GM10847 (cell line): ENCODE data around the gene TMEM72.

Source experiments
- POLR2A ChIP-seq: IDR thresholded peaks from 2 replicates; pipeline ENCODE4 v1.6.1; 2011; ENCODE audit not compliant: insufficient read length; ENCODE audit errors: extremely low read depth

TMEM72 gene

DNA sequence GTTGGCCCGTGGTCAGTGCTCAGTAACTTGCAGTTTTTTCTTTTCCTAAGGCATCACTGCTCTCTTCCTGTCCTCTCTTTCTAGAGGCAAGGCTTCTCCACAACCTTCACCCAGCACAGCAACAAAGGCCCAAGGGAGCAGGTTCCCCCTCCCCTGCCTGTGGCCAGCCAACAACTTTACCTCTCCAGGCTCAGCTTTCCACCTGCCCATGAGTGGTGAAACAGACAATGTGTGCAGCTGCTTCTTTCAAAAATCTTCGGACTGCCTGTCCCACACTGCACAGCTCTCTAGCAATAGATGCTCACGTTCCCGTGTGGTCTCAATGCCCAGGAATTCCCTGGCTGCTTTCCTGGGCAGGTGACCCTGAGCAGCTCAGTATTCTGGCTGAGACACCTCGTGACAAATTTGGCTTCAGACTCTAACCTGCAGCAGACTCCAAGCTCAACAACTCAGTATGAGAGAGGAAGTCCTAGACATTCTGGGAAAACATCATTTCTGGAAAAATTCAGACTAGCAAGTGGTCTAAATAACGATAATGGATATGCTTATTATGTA is 28.9 kb upstream of the TMEM72 start:
- TF ChIP-seq POLR2A, result no peak

DNA sequence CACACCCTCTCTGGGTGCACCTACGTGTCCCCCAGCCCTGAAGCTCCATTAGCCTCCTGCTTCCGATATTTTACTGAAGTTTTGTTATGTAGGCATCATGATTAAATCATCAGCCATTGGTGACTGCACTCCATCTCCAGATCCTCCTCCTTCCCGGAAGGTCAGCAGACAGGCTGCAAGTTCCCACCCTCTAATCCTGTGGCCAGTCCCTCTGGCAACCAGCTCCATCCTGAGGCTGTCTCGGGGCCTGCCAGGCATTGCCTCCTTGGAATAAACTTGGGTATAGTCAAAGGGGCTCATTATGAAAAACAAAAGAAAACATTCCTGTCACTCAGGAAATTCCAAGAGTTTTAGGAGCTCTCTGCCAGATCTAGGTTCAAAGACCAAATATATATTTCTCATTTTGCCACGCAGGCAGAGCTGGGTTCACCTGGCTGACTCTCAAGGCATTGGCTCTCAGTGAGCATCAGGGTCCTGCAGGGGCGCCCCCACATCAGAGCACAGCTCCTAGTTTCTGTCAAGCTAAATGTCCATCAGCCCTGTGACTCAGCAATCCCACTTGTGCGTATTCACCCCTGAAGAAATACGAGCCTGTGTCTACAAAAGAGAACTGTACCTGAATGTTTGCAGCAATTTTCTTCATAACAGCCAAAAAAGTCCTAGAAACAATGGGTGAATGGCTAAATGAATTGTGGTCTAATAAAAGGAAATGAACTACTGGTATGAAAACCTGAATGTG is 27.4 kb upstream of the TMEM72 start:
- no peak for TF ChIP-seq POLR2A

DNA sequence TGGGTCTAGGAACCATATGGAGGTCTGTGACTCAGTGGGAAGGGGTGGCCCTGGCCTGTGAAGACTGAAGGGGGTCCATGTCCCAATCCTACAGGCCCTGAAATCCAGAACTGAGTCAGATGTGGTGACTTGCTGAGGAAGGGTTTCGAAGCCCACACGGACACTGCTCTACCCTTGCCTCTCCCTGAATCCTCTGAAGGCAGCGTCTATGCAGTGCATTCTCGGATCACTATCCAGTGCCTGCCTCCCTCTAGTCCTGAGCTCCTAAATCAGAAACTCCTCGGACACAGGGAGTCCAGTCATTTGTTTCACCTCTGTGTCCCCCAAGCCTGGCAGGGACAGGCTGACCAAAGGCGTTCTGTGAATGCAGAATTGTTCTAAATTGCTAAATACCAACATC is 25.4 kb upstream of the TMEM72 start:
- no peak for TF ChIP-seq POLR2A

- no peak for TF ChIP-seq POLR2A
These were observed 24.2 kb upstream of the TMEM72 start for GRCh38 chr10:44886966-44887365.

- TF ChIP-seq POLR2A, result no peak
These were observed 22.3 kb upstream of the TMEM72 start for GRCh38 chr10:44888886-44889285.

DNA sequence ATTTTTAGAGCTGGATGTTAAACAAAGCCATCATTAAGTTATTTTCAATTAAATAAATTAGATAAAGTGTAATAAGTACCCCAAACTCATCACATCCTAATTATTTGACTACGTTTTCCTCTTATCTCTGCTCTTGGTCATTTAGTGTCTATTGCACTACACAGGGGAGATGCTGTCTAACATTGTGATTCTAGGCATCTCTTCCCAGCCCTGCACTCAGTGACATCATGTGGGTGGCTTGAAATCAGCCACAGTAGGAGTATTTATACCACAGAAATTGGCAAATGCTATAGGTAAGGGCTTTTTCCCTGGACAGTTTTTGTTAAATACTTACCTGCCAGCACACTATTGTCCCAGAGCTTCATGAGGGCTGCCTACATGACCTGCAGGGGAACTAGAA is 21.3 kb upstream of the TMEM72 start:
- TF ChIP-seq POLR2A, result no peak

DNA sequence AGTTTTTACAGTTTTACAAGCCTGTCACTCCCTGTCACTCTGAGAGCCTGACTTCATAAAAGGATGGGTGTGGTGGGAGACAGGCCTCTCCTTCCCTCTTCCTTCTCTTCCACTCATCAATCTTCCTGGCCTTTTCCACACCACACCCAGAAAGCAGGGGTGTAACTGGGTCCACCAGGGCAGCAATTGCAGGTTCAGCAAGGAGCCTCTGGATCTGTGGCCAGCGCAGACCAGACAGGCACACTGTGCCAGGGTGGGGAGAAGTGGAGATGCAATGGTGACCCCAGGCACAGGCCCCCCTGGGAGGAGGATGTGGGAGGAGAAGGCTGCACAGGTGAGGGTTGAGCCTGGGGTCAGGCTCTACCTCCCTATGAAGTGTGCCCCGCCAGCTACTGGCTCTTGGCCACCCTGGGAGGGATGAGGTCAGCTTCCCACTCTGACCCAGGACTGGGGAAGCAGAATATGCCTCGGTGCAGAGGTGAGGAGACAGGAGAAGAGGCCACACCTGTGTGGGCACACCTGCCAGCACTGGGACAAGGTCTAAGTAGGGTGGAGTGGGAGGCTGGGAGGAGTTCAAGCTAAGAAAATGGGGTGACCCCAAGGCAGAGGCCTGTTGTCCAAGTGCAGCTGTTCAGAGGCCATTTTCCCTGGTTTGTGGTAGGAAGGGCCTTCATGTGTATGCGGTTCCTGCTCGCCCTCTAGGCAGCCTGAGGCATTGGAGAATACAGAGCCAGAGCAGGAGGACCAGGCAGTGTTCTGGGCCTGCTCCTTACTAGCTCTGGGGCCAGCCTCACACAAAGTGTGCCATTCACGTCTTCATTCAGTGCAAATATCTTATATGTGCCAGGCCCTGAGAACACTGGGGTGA is 20.2 kb upstream of the TMEM72 start:
- TF ChIP-seq POLR2A, result no peak

DNA sequence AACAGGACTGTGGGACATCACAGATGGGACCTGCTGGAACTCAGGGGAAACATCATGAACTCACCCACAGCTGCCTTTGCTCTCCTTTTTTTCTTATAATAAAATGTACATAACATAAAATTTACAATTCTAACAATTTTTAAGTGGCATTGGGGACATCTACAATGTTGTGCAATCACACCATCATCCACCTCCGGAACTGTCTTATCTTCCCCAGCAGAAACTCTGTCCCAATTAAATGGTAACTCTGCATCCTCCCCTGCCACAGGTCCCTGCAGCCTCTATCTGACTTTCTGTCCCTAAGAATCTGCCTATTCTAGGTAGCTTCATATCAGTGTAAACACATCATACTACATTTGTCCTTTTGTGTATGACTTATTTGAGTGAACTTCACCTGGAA is 19.4 kb upstream of the TMEM72 start:
- TF ChIP-seq POLR2A, result no peak

DNA sequence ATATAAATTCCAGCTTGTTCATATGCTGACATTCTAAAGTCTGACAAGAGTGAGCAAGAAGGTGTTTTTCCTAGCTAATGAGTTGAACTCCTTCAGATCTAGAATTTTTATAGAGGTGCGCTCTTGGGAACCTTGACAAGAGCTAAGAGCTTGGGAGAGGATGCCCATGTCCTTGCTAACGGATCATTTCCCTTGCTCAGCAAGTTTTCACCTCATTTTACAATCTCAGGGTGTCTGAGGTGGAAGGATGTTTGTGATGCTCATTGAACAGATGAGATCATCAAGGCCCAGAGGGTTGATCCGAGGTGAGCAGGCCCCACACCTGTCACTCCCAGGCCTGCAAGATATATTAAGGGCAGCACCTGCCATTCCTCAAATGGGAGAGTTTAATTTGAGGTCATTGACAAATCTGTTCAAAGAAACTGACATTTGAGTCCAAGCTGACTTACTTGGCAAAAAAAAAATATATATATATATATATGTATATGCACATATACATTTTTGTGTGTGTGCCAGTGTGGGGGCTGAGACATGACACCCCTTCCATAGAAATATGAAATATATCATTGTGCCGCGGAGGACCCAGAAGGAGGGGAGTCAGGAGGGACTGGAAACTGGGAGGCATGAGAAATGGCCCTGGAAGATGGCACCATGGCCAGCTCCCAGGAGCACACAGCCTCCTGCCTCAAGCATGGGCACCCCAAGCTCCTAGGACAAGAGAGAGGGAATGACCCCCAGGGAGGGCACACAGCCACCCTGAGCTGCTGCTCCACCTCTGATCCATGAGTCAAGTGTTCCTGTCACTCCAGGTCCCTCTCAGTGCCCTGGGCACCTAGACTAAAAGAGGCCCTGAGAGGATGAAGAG is 17.3 kb upstream of the TMEM72 start:
- TF ChIP-seq POLR2A, result no peak

DNA sequence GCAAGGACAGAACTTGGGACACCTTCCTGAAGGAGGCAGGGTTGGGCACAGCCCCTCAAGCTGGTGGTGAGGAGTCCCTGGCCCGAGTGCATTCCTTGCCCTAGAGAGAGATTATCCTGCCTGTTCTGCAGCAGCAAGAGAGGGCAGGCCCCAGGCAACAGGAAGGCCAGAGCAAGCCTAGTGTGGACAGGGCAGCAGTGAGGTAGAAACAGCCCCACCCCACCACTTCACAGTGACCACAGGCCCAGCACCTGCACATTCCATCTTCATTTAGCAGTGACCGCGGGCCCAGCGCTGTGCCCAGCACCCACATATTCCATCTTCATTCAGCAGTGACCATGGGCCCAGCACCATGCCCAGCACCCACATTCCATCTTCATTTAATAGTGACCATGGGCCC is 16.4 kb upstream of the TMEM72 start:
- TF ChIP-seq POLR2A, result no peak

DNA sequence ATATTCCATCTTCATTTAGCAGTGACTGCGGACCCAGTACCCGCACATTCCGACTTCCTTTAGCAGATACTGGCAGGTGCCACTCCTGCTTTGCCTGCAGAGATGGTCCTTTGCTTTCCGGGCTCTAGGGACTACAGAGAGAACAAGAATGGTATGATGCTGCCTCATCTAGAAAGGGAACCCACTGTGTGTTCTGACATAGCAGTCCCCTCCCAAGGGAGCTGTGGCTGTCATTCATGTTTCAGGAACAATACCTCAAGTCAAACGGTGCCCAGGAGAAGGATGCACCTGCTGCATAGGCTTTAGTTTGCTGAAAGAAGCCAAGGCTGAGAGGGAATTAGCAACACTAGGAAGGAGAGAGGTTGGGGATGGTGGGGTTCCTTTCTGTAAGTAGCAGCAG is 15.9 kb upstream of the TMEM72 start:
- no peak for TF ChIP-seq POLR2A

GRCh38 chr10:44897049-44897448 is 14.1 kb upstream of the TMEM72 start:
- TF ChIP-seq POLR2A, result no peak

DNA sequence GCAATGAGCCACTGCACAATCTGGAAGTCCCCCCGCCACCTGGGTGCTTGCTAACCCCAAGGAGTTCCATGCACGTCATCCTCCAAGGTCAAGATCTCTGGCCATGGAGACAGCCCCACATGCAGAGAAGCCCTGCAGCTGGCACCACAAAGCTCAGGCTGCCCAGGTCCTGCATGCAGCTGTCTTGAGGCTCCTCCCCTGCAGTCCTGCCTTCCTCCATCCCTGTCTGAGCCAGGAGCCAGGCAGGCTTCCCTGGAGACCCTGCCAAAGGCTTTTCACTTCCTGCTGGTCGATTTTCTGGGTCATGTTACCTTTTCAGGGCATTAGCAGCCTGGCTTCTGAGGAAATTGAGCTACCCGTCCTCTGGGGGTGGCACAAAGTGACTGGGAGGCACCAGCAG is 12.5 kb upstream of the TMEM72 start:
- TF ChIP-seq POLR2A, result no peak

- no peak for TF ChIP-seq POLR2A
These were observed 11.6 kb upstream of the TMEM72 start for GRCh38 chr10:44899450-44900080.
